DND-41 (cell line): Measurements from ENCODE around the gene CHTF18.

Experiments
- ATAC-seq: fragments of 200-7000 bp; cut with Tn5 transposase; 3 replicates; pipeline ENCODE4 v1.9.1; 2021; ENCODE audit warnings: low read depth; ENCODE audit not compliant: insufficient read depth
- DNase-seq: peaks from one replicate; pipeline ENCODE4 v3.0.0-alpha.2; 2020
- H2AFZ ChIP-seq: 2 replicates; pipeline ENCODE4 v1.6.0; 2012; ENCODE audit warnings: low read depth, low read length
- H3K27ac ChIP-seq: 2 replicates; pipeline ENCODE4 v1.5.1; 2012; ENCODE audit warnings: low read length, inconsistent platforms
- H3K27me3 ChIP-seq: fragments of 200-600 bp; sonication (generic); 2 replicates; pipeline ENCODE4 v1.6.0; 2012; ENCODE audit warnings: low read length, mild to moderate bottlenecking, inconsistent platforms; ENCODE audit not compliant: insufficient read depth, poor library complexity
- H3K36me3 ChIP-seq: 2 replicates; pipeline ENCODE4 v1.5.1; 2012; ENCODE audit warnings: low read length, inconsistent platforms; ENCODE audit not compliant: insufficient read depth
- H3K4me1 ChIP-seq: 2 replicates; pipeline ENCODE4 v1.5.1; 2012; ENCODE audit warnings: mild to moderate bottlenecking, low read length; ENCODE audit not compliant: insufficient read depth
- H3K4me2 ChIP-seq: 2 replicates; pipeline ENCODE4 v1.6.0; 2012; ENCODE audit warnings: mild to moderate bottlenecking, moderate library complexity, low read length, inconsistent platforms; ENCODE audit not compliant: insufficient read depth
- H3K4me3 ChIP-seq, 2 experiments: fragments of 200-600 bp in 1 of 2; shearing (Covaris generic) in 1 of 2; 2 replicates each; pipeline ENCODE4 v1.5.1; 2012 to 2016; ENCODE audit warnings: inconsistent platforms in 2 of 2, low read length in 2 of 2, mild to moderate bottlenecking in 2 of 2, low read depth in 1 of 2, moderate library complexity in 1 of 2
- H3K79me2 ChIP-seq: 2 replicates; pipeline ENCODE4 v1.6.0; 2012; ENCODE audit warnings: low read length, inconsistent platforms; ENCODE audit not compliant: insufficient read depth
- H3K9ac ChIP-seq: 2 replicates; pipeline ENCODE4 v1.6.0; 2012; ENCODE audit warnings: low read depth, mild to moderate bottlenecking, inconsistent platforms, low read length, moderate library complexity
- H3K9me3 ChIP-seq: 2 replicates; pipeline ENCODE4 v1.5.1; 2012; ENCODE audit warnings: low read length, moderate library complexity, mild to moderate bottlenecking, inconsistent platforms; ENCODE audit not compliant: insufficient read depth, severe bottlenecking
- H4K20me1 ChIP-seq: 2 replicates; pipeline ENCODE4 v1.6.0; 2012; ENCODE audit warnings: low read length; ENCODE audit not compliant: insufficient read depth
- CTCF ChIP-seq: IDR thresholded peaks from 2 replicates; pipeline ENCODE4 v1.5.1; 2012; ENCODE audit warnings: borderline replicate concordance, low read length, moderate library complexity, mild to moderate bottlenecking; ENCODE audit not compliant: poor library complexity, severe bottlenecking; ENCODE audit errors: extremely low read depth
- EZH2 ChIP-seq: IDR thresholded peaks from 3 replicates; pipeline ENCODE4 v1.6.1; 2012; ENCODE audit warnings: borderline replicate concordance, low read depth, mild to moderate bottlenecking, moderate library complexity, low read length, inconsistent platforms; ENCODE audit not compliant: severe bottlenecking

CHTF18 gene

GRCh38 chr16:813916-814412, 25.5 kb downstream of the CHTF18 start:
- no peak overlapping the region for H2AFZ ChIP-seq
- no peaks in the 10 kb centered on the region for H3K36me3 ChIP-seq
- TF ChIP-seq CTCF (no peak), EZH2 (no peak)
- no peak overlapping the region for H3K4me2 ChIP-seq
- DNase-seq (no peak), ATAC-seq (no peak)
- H3K9me3 ChIP-seq: no peaks in the 10 kb centered on the region
- H3K27ac ChIP-seq: no peak overlapping the region
- no peaks in the 10 kb centered on the region for H3K27me3 ChIP-seq
- H3K79me2 ChIP-seq: no peaks in the 10 kb centered on the region
- H3K9ac ChIP-seq: no peak overlapping the region
- no peak overlapping the region for H3K4me3 ChIP-seq
- no peaks in the 10 kb centered on the region for H4K20me1 ChIP-seq
- no peaks in the 10 kb centered on the region for H3K4me1 ChIP-seq

- Histone ChIP-seq H3K4me1 (no peaks in the 10 kb centered on the region), H3K4me3 (no peak overlapping the region), H3K27me3 (no peaks in the 10 kb centered on the region), H4K20me1 (no peaks in the 10 kb centered on the region), H2AFZ (no peak overlapping the region), H3K9me3 (no peaks in the 10 kb centered on the region), H3K4me2 (no peak overlapping the region), H3K79me2 (no peaks in the 10 kb centered on the region), H3K9ac (no peak overlapping the region), H3K27ac (no peak overlapping the region), H3K36me3 (no peaks in the 10 kb centered on the region)
- ATAC-seq (no peak), DNase-seq (no peak)
- TF ChIP-seq EZH2: no peak
- no peak for TF ChIP-seq CTCF
Measured at GRCh38 chr16:814974-815373, 26.6 kb downstream of the CHTF18 start.

- H3K27me3 ChIP-seq: no peaks in the 10 kb centered on the region
- DNase-seq: no peak
- H4K20me1 ChIP-seq: no peaks in the 10 kb centered on the region
- no peak for ATAC-seq
- no peak overlapping the region for H3K9ac ChIP-seq
- H3K9me3 ChIP-seq: no peaks in the 10 kb centered on the region
- no peak for TF ChIP-seq EZH2
- TF ChIP-seq CTCF: no peak
- no peaks in the 10 kb centered on the region for H3K79me2 ChIP-seq
- H2AFZ ChIP-seq: no peak overlapping the region
- H3K36me3 ChIP-seq: no peaks in the 10 kb centered on the region
- H3K4me3 ChIP-seq: no peak overlapping the region
- no peak overlapping the region for H3K27ac ChIP-seq
- no peaks in the 10 kb centered on the region for H3K4me1 ChIP-seq
- no peak overlapping the region for H3K4me2 ChIP-seq
Measured at GRCh38 chr16:815861-816260, 27.4 kb downstream of the CHTF18 start.
